IgD-negative memory B cell (primary cell): ENCODE data around the gene TMEM42. TPM values are rescaled to one million over a fixed set of nuclear protein-coding genes. Genes with fewer than 3 reads are reported as not detected.

ENCODE experiments used
- H3K27ac Mint-ChIP-seq, 3 donors: one replicate each; pipeline ENCODE4 v1.8.0; 2020 to 2022; ENCODE audit warnings: mild to moderate bottlenecking in 3 of 3, mixed read lengths in 3 of 3, moderate library complexity in 1 of 3
- H3K27me3 Mint-ChIP-seq: one replicate; pipeline ENCODE4 v1.8.0; 2021; ENCODE audit warnings: mixed read lengths
- H3K36me3 Mint-ChIP-seq: one replicate; pipeline ENCODE4 v1.8.0; 2020; ENCODE audit warnings: mild to moderate bottlenecking, mixed read lengths
- H3K4me1 Mint-ChIP-seq, 3 donors: one replicate each; pipeline ENCODE4 v1.8.0; 2020 to 2022; ENCODE audit warnings: mixed read lengths in 3 of 3, mild to moderate bottlenecking in 1 of 3
- H3K4me3 Mint-ChIP-seq, 4 donors: one replicate each; pipeline ENCODE4 v1.8.0; 2020 to 2022; ENCODE audit warnings: mild to moderate bottlenecking in 4 of 4, mixed read lengths in 4 of 4, moderate library complexity in 3 of 4
- H3K9me3 Mint-ChIP-seq, 3 donors: one replicate each; pipeline ENCODE4 v1.8.0; 2020 to 2021; ENCODE audit warnings: mixed read lengths in 3 of 3, mild to moderate bottlenecking in 1 of 3
- polyA plus RNA-seq: library from polyadenylated mRNA; unstranded; fragments of 300-500 nt; fragmentation: Illumina TruSeq; gene quantifications from one replicate; pipeline ENCODE4 v1.2.3, GENCODE V29; 2021

Gene TMEM42
- polyA plus RNA-seq, 1 donor from 2014 or later = 30.4 TPM

- Mint-ChIP-seq H3K36me3 (no peaks in the 10 kb centered on the region), H3K4me1 (peaks cover 0 to 1% (median 0%) of the 10 kb centered on the region in 3 donors), H3K27ac (no peak overlapping the region), H3K9me3 (peaks cover 0 to 6% (median 0%) of the 10 kb centered on the region in 3 donors), H3K4me3 (no peak overlapping the region), H3K27me3 (no peaks in the 10 kb centered on the region)
These were observed 49.0 kb downstream of the TMEM42 start for GRCh38 chr3:44910693-44911092.

DNA sequence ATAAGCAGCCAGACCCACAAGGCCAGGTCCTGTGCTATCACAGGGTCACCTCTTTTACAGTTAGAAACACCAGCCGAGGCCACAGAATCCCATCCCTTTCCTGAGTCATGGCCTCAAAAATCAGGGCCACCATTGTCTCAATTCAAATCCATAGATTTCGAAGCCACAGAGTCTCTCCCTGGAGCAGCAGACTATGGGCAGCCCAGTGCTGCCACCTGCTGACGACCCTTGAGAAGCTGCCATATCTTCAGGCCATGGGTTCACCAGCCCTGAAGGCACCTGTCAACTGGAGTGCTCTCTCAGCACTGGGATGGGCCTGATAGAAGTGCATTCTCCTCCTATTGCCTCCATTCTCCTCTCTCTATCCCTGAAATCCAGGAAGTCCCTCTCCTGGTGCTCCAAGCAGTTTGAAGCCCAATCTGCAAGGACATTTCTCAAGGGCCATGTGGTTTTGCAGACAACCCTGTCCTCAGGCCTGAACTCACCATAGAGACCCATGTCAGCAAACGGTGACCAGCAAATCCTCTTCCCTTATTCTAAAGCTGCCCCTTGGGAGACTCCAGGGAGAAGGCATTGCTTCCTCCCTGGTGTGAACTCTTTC is 52.3 kb downstream of the TMEM42 start:
- peaks cover 0 to 1% (median 0%) of the 10 kb centered on the region in 3 donors for H3K4me1 Mint-ChIP-seq
- no peak overlapping the region for H3K4me3 Mint-ChIP-seq
- H3K36me3 Mint-ChIP-seq = no peaks in the 10 kb centered on the region
- H3K27me3 Mint-ChIP-seq = no peaks in the 10 kb centered on the region
- no peak overlapping the region for H3K27ac Mint-ChIP-seq
- peaks cover 0 to 6% (median 0%) of the 10 kb centered on the region in 3 donors for H3K9me3 Mint-ChIP-seq

- Mint-ChIP-seq H3K4me1 (peaks cover 0 to 1% (median 0%) of the 10 kb centered on the region in 3 donors), H3K36me3 (peaks cover 2% of the 10 kb centered on the region), H3K4me3 (no peak overlapping the region), H3K27ac (no peak overlapping the region), H3K27me3 (no peaks in the 10 kb centered on the region), H3K9me3 (peaks cover 0 to 5% (median 0%) of the 10 kb centered on the region in 3 donors)
These were observed 53.2 kb downstream of the TMEM42 start for GRCh38 chr3:44914936-44915335.

Other genes with a start within 250 kb of the TMEM42 start
- 5.9 TPM for gene ZNF197, start 236.9 kb upstream of the TMEM42 start, polyA plus RNA-seq
- gene ZNF35, start 213.2 kb upstream of the TMEM42 start, polyA plus RNA-seq = 6.9 TPM
- gene ZNF502, start 149.3 kb upstream of the TMEM42 start, polyA plus RNA-seq = 1.9 TPM
- 2.0 TPM for gene ZNF501, start 132.3 kb upstream of the TMEM42 start, polyA plus RNA-seq
- 38.7 TPM for gene KIAA1143, start 100.3 kb upstream of the TMEM42 start, polyA plus RNA-seq
- 0.60 TPM for gene KIF15, start 100.1 kb upstream of the TMEM42 start, polyA plus RNA-seq
- 0.06 TPM for gene TGM4, start 12.7 kb downstream of the TMEM42 start, polyA plus RNA-seq
- gene ZDHHC3, start 114.3 kb downstream of the TMEM42 start, polyA plus RNA-seq = 33.6 TPM
- gene EXOSC7, start 114.3 kb downstream of the TMEM42 start, polyA plus RNA-seq = 37.7 TPM
- not detected for gene CLEC3B, start 164.4 kb downstream of the TMEM42 start, polyA plus RNA-seq